K562 (cell line): ENCODE results near the gene NEB. TPM values are rescaled to one million over a fixed set of nuclear protein-coding genes. Genes with fewer than 3 reads are reported as not detected.
A peak's percentile ranks its signal among the peaks of the same experiment; 100 is the strongest.

Experiments used
- BCL6 ChIP-seq: fragments of 250-450 bp; sonication (Bioruptor Pico); IDR thresholded peaks from 2 replicates; pipeline ENCODE4 v1.4.0; 2020
- E2F6 ChIP-seq, 2 experiments: IDR thresholded peaks; 2 replicates each; pipeline ENCODE4 v1.6.1; 2011; ENCODE audit warnings: borderline replicate concordance in 1 of 2, control low read depth in 1 of 2, low read depth in 1 of 2, low read length in 1 of 2, mild to moderate bottlenecking in 1 of 2, mixed read lengths in 1 of 2, moderate library complexity in 1 of 2; ENCODE audit not compliant: insufficient read depth in 1 of 2, insufficient read length in 1 of 2, poor library complexity in 1 of 2, severe bottlenecking in 1 of 2; ENCODE audit errors: extremely low read depth in 1 of 2
- ETS2 ChIP-seq: IDR thresholded peaks from 2 replicates; pipeline ENCODE4 v1.6.1; 2016; ENCODE audit warnings: borderline replicate concordance, missing genetic modification characterization, mild to moderate bottlenecking, moderate library complexity, missing compliant biosample characterization; ENCODE audit not compliant: poor library complexity, severe bottlenecking
- KLF10 ChIP-seq: fragments of 250-450 bp; sonication (Bioruptor Pico); IDR thresholded peaks from 2 replicates; pipeline ENCODE4 v1.6.1; 2021; ENCODE audit warnings: matching md5 sums
- MYNN ChIP-seq, 2 experiments: sonication (generic); formaldehyde crosslinking in 1 of 2; IDR thresholded peaks; 2 replicates each; pipeline versions ENCODE4 v1.5.0 to v1.6.1; 2016 to 2020; ENCODE audit warnings: antibody characterized with exemption in 1 of 2, missing genetic modification reagents in 1 of 2
- NFE2 ChIP-seq: IDR thresholded peaks from 2 replicates; pipeline ENCODE4 v1.6.1; 2014; ENCODE audit warnings: antibody characterized with exemption, low read depth
- PPARD ChIP-seq: fragments of 250-450 bp; sonication (Bioruptor Pico); IDR thresholded peaks from 2 replicates; pipeline ENCODE4 v1.8.0; 2022; ENCODE audit warnings: inconsistent platforms, mild to moderate bottlenecking, moderate library complexity
- PRPF4 ChIP-seq: fragments of 200-400 bp; formaldehyde crosslinking; IDR thresholded peaks from one replicate; pipeline ENCODE4 v1.6.1; 2017; ENCODE audit warnings: low read length, low read depth, mild to moderate bottlenecking; ENCODE audit not compliant: insufficient read depth, poor library complexity, severe bottlenecking
- PURB ChIP-seq: sonication (generic); formaldehyde crosslinking; IDR thresholded peaks from 2 replicates; pipeline ENCODE4 v1.9.0; 2021; ENCODE audit warnings: low read depth, mild to moderate bottlenecking, missing genetic modification reagents
- SPI1 ChIP-seq: IDR thresholded peaks from 2 replicates; pipeline ENCODE4 v1.6.1; 2011; ENCODE audit warnings: low read depth, low read length, control low read depth, borderline replicate concordance
- TEAD1 ChIP-seq, 2 experiments: fragments of 450-650 bp in 1 of 2; sonication (generic) in 1 of 2; formaldehyde crosslinking; IDR thresholded peaks; 2 replicates each; pipeline versions ENCODE4 v1.4.0 to v1.8.0; 2020 to 2022; ENCODE audit warnings: mild to moderate bottlenecking in 2 of 2, missing genetic modification reagents in 1 of 2
- ZNF121 ChIP-seq: sonication (generic); formaldehyde crosslinking; conservative IDR thresholded peaks from 2 replicates; pipeline ENCODE4 v1.8.0; 2022; ENCODE audit warnings: missing genetic modification reagents
- ZNF175 ChIP-seq: fragments of 200-800 bp; sonication (Bioruptor generic); IDR thresholded peaks from 2 replicates; pipeline ENCODE4 v1.6.1; 2016; ENCODE audit warnings: low read depth, mild to moderate bottlenecking, missing genetic modification characterization, missing compliant biosample characterization
- ZNF354B ChIP-seq: fragments of 250-450 bp; sonication (Bioruptor Pico); IDR thresholded peaks from 2 replicates; pipeline ENCODE4 v1.4.0; 2020
- ZNF609 ChIP-seq: sonication (generic); formaldehyde crosslinking; IDR thresholded peaks from 2 replicates; pipeline ENCODE4 v1.8.1; 2023; ENCODE audit warnings: missing genetic modification reagents, mild to moderate bottlenecking, borderline replicate concordance
- polyA plus RNA-seq, 8 experiments: library from polyadenylated mRNA; depleted of rRNA in 4 of 8; stranded (reverse) in 5 of 8; unstranded in 3 of 8; fragments of >200 nt; fragmentation: Nextera tagmentation in 2 of 8; fragmentation: Illumina TruSeq in 1 of 8; extraction: Ambion mirVana in 2 of 8; extraction: Trizol in 1 of 8; gene quantifications; 2 replicates each; pipeline versions ENCODE4 v1.2.1 to v1.2.3, GENCODE V29; 2011 to 2014; ENCODE audit warnings: inconsistent platforms in 1 of 8, missing spikeins in 1 of 8
- total RNA-seq, 7 experiments: library from RNA; depleted of rRNA in 6 of 7; stranded (reverse); fragments of >200 nt in 6 of 7; fragmentation: Illumina TruSeq in 2 of 7; extraction: Trizol in 2 of 7; gene quantifications; 2 replicates each; pipeline versions ENCODE4 v1.2.1 to v1.2.3, GENCODE V29; 2011 to 2021; ENCODE audit warnings: low replicate concordance in 1 of 7
- TF ChIP-seq, protein P1 (sequence below): sonication (generic); formaldehyde crosslinking; IDR thresholded peaks from 2 replicates; pipeline ENCODE4 v1.8.0; 2022; ENCODE audit warnings: mild to moderate bottlenecking, low read depth, missing genetic modification reagents
- TF ChIP-seq, protein P2 (sequence below): fragments of 450-650 bp; IDR thresholded peaks from one replicate; pipeline ENCODE4 v1.6.1; 2018; ENCODE audit warnings: mild to moderate bottlenecking, moderate library complexity; ENCODE audit not compliant: partially characterized antibody
- TF ChIP-seq, protein P3 (sequence below): fragments of 250-450 bp; sonication (Bioruptor Pico); IDR thresholded peaks from 2 replicates; pipeline ENCODE4 v1.8.0; 2022; ENCODE audit warnings: moderate library complexity, mild to moderate bottlenecking, inconsistent platforms

The NEB gene
- total and polyA plus RNA-seq, 9 of the 15 experiments (the other 6 are each of a cell fraction or from before 2014, with no cell fraction given), result 1.7 to 3.8 (median 2.9) TPM

DNA sequence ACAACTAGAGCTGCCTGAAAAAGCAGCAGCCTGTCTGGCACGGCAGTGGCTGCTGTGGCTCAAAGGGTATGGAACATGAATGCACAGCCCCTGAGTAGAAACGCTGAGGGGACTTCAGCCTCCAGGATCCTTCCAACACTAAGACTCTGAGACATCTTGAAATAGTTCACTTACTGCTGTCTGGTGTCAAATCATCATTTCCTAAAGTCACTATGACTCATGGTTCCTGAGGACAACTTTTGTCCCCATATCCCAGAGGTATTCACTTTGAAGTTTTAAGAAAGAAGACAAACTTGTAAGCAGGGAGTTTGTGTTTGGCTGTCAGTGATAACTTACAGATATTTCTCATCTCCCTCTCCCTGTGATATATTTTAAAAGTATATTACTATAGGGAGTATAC, 33.3 kb upstream of the NEB start (continued):
- TF ChIP-seq ZNF609 (no peak), ZNF121 (CRISPR knock-in tag) (no peak), ZNF354B (CRISPR knock-in tag) (no peak), KLF10 (no peak), MYNN (IDR thresholded peaks at IDR 0.05) (no peak), MYNN (CRISPR knock-in tag; IDR thresholded peaks at IDR 0.05) (no peak), PURB (CRISPR knock-in tag) (no peak), TEAD1 (CRISPR knock-in tag; IDR thresholded peaks at IDR 0.05) (no peak; a peak in 1 of 4 replicates), PRPF4 (no peak), ZNF175 (CRISPR knock-in tag) (0 out of 2 replicates have a peak, but pooled peaks have one; percentile 36), NFE2 (peak; percentile 85), E2F6 (IDR thresholded peaks at IDR 0.05; ENCODE audit: borderline replicate concordance in 1 of 2, extremely low read depth in 1 of 2, insufficient read depth in 1 of 2, insufficient read length in 1 of 2, low read depth in 1 of 2, low read length in 1 of 2, poor library complexity in 1 of 2, severe bottlenecking in 1 of 2) (no peak), ETS2 (tag) (no peak), BCL6 (CRISPR knock-in tag) (no peak), SPI1 (no peak), PPARD (CRISPR knock-in tag) (no peak)
- TF ChIP-seq, protein P1, sequence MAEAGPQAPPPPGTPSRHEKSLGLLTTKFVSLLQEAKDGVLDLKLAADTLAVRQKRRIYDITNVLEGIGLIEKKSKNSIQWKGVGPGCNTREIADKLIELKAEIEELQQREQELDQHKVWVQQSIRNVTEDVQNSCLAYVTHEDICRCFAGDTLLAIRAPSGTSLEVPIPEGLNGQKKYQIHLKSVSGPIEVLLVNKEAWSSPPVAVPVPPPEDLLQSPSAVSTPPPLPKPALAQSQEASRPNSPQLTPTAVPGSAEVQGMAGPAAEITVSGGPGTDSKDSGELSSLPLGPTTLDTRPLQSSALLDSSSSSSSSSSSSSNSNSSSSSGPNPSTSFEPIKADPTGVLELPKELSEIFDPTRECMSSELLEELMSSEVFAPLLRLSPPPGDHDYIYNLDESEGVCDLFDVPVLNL (CRISPR knock-in tag), result no peak
- TF ChIP-seq, protein P2, sequence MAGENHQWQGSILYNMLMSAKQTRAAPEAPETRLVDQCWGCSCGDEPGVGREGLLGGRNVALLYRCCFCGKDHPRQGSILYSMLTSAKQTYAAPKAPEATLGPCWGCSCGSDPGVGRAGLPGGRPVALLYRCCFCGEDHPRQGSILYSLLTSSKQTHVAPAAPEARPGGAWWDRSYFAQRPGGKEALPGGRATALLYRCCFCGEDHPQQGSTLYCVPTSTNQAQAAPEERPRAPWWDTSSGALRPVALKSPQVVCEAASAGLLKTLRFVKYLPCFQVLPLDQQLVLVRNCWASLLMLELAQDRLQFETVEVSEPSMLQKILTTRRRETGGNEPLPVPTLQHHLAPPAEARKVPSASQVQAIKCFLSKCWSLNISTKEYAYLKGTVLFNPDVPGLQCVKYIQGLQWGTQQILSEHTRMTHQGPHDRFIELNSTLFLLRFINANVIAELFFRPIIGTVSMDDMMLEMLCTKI, result no peak
- TF ChIP-seq, protein P3, sequence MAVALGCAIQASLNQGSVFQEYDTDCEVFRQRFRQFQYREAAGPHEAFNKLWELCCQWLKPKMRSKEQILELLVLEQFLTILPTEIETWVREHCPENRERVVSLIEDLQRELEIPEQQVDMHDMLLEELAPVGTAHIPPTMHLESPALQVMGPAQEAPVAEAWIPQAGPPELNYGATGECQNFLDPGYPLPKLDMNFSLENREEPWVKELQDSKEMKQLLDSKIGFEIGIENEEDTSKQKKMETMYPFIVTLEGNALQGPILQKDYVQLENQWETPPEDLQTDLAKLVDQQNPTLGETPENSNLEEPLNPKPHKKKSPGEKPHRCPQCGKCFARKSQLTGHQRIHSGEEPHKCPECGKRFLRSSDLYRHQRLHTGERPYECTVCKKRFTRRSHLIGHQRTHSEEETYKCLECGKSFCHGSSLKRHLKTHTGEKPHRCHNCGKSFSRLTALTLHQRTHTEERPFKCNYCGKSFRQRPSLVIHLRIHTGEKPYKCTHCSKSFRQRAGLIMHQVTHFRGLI, result no peak
